ENCODE measurements around the gene PTPRN2.

The PTPRN2 gene

DNA sequence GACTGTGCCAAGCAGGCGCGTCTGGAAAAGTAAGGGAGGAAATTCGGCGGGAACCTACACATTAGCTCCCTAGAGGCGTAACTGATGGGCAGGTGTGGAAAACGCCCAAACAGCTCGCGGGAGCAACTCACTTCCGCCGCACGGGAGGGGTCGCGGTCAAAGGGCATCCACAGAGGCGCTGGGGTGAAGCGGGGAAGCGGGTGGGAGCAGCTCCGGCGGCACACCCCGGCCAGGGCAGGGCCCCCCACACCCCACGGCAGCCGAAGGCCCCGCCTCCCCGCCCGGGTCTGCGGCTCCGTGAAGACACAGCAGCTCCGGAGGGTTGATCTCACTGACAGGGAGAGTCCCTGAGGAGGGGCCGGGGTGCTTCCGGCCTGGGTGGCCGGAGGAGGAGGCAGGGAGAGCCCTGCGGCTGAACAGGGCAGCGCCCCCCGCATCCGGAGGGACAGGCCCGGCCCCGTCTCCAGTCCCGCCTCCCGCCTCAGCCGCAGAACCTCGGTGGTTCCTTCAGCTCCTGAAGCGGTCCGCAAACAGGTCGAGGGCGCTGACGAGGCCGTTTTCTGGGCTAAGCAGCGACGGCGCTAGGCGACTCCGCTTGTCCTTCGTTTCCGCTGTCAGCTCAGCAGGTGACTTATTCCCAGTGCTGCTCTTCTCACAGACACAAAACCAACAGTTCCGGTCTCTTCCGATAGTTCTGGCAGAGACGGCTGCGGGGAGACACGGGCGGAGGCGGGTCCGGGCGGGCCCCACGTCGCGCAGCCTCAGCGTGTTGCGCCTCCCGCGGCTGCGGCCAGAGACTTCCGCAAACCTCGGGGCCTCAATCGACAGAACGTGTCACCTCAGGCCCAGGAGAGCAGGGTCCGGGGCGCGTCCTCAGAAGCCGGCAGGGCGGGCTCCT is 974.7 kb downstream of the PTPRN2 start:
- DNase-seq (ENCODE audit: low read depth in 2 of 2, low spot score in 1 of 2), result peak in 1 of 2 donors; percentile 43

DNA sequence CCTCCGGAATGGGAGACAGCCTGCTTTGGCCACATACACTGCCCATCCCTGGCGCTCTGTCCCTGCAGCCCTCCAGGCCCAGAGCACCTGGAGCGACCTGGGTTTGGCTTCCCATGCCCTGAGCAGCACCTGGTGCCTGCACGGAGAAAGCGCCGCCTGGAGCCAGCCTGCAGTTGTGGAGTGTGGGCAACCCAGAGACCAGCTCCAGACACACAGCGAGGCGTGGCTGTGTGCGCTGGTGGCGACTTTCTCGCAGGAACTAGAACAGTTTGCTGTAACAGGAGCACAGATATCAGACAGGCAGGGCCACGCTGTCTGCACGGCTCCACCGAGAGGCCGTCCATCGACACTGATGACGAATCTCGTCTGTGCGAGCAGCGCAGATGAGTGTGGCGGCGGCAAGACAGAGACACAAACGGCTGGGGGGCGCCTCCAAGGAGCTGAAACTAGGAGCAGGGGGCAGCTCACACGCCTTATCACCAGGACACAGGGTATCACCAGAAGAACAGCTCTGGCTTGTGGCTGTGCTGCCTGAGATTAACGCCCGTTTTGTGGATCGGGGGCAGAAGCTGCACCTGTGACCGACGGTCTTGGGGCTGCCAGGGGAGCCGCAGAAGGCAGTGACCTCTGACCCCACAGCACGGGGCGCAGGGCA is 975.5 kb downstream of the PTPRN2 start:
- DNase-seq (ENCODE audit: low read depth in 2 of 2, low spot score in 1 of 2), result no peak

DNA sequence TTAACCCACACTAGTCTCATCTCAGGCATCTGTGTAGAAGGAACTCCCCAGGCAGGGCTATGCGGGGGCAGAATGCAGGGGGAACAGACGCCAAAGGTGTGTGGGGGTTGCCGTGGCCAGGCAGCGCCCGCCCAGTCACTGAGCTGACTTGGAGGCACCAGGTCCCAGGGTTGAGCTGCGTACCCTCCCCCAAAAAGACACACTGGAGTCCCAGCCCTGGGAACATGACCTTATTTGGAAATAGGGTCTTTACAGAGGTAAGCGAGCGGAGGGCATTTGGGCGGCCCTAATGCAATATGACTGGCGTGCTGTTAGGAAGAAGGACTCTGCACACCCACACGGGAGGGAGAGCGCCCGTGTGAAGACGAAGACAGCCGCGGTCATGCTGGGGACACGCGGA is 976.3 kb downstream of the PTPRN2 start:
- DNase-seq (ENCODE audit: low read depth in 2 of 2, low spot score in 1 of 2), result no peak

DNA sequence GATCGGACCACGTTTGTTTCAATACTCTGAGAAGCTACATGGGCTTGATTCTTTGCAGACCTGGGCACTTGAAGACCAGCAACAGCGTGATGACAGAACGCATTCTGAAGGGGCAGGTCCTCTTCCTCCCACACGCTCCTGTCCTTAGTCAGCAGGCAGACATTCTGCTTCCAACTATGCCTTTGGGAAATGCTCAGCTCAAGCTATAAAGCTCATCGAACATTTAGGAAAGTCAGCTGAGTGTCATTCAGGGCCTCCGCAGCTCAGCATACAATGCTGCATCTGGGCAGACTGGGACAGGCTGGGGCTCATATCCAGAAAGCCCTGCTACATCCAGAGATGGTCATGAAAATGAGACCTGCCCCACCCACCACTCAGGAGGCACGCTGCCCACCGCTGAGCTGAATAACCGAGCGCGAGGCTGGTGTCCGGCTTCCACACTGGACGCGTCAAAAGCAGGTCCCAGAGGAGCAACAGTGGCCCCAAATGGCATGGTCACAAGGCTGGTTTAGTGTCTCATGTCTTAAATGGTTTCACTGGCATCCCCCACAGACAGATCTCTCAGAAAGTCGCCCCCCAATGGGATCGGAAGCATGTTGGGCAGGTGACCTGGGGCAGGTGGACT is 976.8 kb downstream of the PTPRN2 start:
- no peak for DNase-seq (ENCODE audit: low read depth in 2 of 2, low spot score in 1 of 2)

DNA sequence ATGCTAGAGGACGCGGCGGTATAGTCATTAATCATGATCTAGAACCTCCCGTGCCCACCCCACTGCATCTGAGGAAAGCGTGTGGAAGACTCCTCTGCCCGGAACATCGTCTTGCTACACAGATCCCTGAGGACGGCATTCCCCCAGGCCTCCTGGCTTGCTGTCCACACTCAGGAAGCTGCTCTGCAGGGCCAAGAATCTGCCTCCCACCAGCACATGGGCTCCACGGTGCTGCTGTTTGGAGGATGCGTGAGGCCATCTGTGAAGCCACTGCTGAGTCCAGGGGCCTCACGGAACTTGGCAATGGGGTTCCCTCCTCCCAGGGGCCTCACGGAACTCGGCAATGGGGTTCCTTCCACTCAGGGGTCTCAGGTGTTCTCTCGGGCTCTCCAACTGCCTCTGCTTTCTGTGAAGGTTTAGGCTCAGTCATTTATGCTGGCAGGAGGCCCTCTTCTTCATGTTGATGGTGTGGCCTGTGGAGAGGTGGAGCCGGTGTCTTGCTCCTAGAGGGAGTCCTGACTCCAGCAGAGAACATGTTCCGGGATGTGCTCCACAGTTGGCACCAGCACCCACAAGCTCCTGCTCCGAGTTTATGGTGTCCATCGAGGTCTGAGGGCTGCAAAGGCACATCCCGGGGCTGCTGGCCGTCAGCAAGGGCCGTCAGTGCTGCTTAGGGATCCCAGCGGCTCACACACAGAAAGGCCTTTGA is 977.5 kb downstream of the PTPRN2 start:
- DNase-seq (ENCODE audit: low read depth in 2 of 2, low spot score in 1 of 2), result no peak

DNA sequence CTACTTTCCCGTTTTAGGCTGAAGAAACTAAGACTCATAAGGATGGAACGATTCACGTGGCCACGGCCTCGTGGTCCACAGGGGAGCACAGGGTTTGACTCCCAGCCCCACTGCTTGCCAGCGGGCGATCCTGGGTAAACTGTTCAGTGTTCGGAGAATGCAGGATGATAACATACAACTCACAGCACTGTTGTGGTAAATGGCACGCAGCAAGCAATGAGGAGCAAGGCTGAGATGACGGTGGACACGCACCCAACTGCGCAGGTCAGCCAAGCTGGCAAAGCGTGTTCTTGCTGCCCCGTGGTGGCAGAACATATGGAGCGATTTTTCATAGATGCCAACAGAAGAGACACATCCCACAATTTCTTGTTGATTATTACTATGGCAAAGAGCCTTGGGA is 978.1 kb downstream of the PTPRN2 start:
- no peak for DNase-seq (ENCODE audit: low read depth in 2 of 2, low spot score in 1 of 2)

DNA sequence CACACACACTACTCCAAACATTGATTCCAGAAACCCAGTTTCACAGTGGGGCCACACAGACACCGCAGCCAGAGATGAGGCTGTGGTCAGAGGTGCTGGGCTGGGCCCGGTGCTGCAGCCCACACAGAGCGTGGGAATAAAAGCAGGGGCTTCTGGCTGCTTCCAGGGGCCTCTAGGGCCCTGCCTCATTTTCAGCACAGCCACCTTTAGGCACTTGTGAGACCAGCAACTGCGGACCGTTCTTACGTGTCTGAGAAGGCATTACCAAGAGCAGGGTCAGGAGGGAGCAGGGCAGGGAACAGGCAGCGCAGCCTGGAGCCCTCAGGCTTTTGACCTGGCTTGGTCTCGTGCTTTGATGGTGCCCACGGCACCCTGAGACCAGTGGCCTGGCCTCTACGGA is 980.4 kb downstream of the PTPRN2 start:
- DNase-seq (ENCODE audit: low read depth in 2 of 2, low spot score in 1 of 2), result no peak

DNA sequence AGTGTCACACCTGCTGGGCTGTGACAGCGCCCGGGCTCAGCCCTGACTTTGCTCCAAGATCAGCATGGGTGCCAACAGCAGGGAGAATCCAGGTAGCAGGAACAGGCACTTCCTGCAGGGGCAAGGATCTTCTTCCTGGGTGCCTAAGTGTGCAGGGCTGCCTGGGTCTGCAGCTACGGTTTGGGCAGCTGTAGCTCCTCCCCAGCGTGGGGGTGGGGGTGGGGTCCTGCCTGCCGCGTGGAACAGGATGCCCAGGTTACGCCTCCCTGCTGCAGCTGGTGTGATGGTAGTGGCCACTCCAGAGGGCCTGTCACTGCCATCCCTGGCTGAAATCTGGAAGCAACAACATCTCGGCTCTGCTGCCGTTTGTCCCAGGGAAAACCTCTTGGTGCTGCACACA is 981.5 kb downstream of the PTPRN2 start:
- DNase-seq (ENCODE audit: low read depth in 2 of 2, low spot score in 1 of 2), result no peak

DNA sequence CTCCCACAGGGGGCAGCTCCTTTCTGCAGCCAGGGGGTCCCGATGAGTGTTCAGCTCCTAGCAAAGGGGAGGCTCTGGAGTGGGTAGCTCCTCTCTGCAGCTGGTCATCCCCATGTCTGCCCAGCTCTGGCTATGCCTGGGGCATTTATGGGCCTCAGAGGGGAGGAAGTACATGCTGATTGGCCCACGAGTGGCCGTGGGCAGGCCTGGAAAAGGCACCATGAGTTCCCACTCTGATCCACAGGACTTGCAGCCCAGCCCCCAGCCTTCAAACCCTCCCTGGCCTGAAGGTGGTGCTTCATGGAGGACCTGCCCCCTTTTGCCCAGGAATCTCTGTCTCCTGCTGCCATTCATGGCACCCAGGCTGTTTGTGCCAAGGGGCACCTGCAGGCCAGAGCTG is 982.0 kb downstream of the PTPRN2 start:
- DNase-seq (ENCODE audit: low read depth in 2 of 2, low spot score in 1 of 2), result no peak

DNA sequence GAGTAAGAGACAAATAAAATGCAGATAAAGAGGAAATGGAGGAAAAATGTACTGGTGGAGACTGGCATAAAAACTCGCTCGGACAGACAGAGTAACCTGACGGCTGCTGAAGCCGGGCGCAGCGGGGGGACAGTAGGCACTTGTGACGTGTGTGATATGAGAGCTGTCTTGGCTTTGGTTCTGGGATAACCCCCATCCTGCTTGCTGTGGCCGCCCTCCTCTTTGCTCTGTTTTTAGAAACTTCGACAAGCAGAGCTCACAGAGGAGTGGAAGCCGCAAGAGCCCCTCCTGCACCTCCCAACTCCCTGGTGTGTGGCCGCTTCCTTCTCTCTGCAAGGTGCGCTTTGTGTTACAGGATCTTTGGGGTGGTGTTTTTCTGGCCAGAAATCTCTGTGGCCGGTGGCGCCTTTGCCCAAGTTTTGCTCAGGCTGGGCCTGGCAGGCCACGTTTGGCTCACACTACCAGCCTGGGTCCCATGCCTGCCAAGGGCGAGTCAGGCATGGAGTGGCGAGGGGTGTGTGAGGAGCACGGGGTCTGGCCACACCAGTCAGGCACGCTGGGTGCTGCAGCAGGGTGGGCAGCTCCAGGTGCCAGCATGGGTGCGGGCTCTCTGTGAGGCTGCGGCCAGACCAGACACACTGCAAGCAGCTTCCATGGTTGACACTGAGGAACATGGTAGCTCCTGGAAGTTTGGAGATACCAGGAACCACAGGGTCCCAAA is 982.8 kb downstream of the PTPRN2 start:
- no peak for DNase-seq (ENCODE audit: low read depth in 2 of 2, low spot score in 1 of 2)

DNA sequence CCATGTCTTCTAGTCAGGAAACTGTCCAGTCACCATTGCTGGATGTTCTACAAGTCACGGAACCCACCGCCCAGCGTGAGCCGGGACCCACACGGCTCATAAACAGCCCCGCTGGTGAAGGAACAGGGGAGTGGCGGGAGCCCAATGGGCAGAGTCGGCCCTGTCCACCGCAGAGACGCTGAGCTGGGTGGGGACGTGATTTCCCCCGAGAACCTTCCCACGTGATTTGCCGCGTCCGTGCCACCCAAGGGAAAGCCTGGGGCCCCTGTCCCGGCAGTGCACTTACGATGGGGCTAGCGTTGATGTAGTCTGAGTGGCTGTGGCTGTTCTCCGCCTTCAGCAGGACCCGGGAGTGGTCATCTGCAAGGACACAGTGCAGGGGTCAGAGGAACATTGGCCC is 983.9 kb downstream of the PTPRN2 start:
- DNase-seq (ENCODE audit: low read depth in 2 of 2, low spot score in 1 of 2), result no peak

DNA sequence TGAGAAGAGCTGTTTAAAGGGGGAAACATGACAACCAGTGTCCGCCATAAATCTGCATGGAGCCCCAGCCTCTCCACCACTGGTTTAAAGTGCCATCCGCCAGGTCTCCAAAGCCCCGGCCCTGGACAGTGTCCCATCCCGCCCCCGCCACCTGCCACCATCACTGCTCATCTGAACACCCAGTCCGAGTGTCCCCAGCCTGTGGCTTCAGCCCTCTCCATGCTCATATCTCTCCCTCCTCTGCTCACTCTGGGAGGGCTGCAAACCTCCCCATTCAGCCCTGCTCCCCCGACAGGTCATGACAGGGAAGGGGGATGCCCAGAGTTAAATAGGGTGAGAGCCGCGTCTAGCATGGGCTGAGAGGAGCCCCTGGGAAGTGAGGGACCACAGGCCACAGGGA is 984.6 kb downstream of the PTPRN2 start:
- no peak for DNase-seq (ENCODE audit: low read depth in 2 of 2, low spot score in 1 of 2)

DNA sequence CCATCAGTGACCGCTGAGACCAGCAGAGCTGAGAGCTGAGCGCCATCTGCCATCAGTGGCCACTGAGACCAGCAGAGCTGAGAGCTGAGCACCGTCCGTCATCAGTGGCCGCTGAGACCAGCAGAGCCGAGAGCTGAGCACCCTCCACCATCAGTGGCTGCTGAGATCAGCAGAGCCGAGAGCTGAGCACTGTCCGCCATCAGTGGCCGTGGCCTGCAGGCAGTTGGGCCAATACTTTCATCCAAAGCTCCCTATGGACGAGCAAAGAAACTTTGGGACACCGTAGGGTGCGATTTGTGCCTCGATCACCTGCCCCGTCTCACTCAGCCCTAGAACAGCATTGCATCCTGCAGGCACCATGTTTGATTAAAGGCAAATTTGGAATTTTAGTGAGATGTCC is 985.0 kb downstream of the PTPRN2 start:
- DNase-seq (ENCODE audit: low read depth in 2 of 2, low spot score in 1 of 2), result no peak

DNA sequence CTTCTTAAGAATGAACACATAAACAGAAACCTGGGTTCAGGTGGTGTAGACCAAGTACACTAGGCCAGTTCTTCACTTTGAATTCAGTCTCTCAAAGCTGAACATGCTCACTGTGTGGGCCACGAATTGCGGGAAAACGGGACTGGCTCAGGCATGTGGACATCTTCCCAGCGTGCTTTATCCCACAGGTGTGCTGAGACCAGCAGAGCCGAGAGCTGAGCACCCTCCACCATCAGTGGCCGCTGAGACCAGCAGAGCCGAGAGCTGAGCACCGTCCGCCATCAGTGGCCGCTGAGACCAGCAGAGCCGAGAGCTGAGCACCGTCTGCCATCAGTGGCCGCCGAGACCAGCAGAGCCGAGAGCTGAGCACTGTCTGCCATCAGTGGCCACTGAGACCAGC is 985.5 kb downstream of the PTPRN2 start:
- no peak for DNase-seq (ENCODE audit: low read depth in 2 of 2, low spot score in 1 of 2)

DNA sequence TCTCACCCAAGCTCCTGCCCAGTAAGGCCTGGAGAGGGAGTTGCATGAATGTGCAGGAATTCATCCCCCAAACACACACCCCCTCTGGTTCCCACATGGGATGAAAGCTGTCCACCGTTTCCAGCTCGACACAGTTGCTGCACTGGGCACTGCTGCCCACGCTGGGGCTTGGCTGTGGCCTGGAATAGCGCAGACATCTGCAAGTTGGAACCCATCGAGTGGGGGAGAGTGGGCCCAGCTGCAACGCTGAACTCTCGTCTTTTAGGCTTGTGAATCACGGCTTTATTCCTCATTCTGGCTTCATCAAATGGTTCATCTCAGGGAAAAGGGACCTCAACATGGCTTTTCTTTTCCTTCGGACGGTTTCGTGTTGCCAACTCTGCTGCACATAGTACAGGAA is 986.1 kb downstream of the PTPRN2 start:
- DNase-seq (ENCODE audit: low read depth in 2 of 2, low spot score in 1 of 2), result no peak

DNA sequence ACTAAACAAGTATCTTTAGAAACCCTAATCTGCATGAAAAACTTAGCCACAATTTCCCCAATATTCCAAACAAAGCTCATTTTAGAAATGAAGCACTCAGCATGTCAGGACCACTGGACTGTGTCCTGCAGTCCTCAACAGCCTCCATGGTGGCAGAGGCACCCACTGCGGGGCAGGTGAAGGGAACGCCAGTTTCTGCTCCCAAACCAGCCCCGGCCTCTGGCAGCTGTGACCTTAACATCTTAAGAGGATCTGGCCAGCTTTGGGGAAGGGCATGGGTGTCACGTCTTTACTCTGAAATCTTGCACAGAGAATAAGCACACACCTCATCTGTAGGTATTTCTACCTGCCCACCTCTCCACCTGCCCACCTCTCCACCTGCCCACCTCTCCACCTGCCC is 988.1 kb downstream of the PTPRN2 start:
- DNase-seq (ENCODE audit: low read depth in 2 of 2, low spot score in 1 of 2), result no peak

DNA sequence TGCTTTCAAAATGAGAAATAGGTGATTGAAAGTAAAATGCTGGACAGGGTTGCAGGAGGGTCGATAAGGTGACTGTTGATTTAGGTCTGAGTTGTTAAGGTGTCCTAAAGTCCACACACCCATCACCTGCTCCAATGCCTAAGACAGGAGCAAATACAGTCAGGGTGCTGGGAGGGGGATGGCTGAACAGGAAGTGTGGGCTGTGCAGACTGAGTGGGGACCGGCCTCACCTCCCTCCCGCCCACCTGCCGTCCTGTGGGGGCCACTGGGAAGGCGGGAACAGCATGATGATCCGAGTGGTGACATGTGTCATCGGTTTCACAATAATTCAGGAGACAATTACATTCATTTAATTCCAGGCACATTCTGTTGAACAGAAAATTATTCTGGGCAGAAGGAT is 990.1 kb downstream of the PTPRN2 start:
- DNase-seq (ENCODE audit: low read depth in 2 of 2, low spot score in 1 of 2), result no peak

DNA sequence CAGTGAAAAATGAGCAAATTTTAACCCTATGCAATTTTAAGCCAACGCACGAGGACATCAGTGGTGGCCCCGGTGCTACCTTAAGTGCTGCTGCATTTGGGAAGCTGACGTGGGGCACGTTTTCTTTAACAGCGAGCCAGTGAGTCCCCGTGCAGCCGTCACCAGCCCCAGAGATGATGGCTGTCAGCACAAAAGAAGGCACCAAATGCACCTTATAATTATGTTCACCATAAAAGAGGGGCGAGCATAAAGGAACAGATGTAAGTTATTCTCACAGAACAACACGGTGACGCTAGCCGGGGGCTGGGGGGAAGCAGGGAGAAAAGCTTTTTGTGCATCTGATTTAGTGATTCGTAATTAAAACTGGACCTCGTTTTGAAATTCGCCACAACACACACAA is 990.7 kb downstream of the PTPRN2 start:
- DNase-seq (ENCODE audit: low read depth in 2 of 2, low spot score in 1 of 2), result no peak

DNA sequence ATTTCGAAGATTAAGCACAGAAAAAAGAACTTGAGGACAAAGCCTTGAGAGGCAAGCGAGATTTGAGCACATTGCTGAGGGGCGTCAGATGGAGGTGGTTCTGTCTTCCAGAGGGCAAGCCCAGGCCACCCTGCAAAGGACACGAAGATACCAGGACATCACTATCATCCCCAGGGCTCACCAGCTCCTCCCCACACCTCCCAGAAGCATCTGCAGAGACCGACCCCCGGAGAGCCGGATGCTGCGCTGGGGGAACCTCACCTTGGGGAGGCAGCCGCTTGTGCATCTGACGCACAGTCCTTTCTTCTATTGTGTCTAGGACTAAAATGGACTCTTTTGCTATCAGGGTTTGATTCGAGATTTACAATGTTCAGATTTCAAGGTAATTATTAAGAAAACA is 991.2 kb downstream of the PTPRN2 start:
- no peak for DNase-seq (ENCODE audit: low read depth in 2 of 2, low spot score in 1 of 2)

DNA sequence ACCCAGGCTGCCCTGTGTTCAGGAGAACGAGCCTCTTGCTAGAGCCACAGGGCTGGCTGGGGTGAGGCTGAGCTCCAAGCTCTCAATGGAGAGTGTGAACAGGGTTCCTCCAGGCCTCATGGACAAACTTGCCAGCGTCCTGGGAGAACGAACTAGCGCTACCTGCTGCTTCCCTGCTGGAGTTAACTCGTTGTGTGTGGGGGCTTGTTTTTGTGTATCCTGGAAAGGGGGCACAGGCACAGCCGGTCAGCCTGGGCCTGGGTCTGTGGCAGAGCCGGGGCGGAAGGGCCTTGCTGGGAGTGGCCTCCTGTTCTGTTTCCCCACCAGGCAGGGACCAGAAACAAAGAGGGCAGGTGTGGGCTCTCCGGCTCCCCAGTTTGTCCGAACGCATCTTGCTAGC is 991.6 kb downstream of the PTPRN2 start:
- no peak for DNase-seq (ENCODE audit: low read depth in 2 of 2, low spot score in 1 of 2)

Measured in stimulated activated CD8-positive, alpha-beta memory T cell treated with anti-CD3 and anti-CD28 coated beads, Interleukin-4, amount 100 ng/mL, for 4 hours (primary cell).